ENCODE results near the gene FAU.

FAU gene

DNA sequence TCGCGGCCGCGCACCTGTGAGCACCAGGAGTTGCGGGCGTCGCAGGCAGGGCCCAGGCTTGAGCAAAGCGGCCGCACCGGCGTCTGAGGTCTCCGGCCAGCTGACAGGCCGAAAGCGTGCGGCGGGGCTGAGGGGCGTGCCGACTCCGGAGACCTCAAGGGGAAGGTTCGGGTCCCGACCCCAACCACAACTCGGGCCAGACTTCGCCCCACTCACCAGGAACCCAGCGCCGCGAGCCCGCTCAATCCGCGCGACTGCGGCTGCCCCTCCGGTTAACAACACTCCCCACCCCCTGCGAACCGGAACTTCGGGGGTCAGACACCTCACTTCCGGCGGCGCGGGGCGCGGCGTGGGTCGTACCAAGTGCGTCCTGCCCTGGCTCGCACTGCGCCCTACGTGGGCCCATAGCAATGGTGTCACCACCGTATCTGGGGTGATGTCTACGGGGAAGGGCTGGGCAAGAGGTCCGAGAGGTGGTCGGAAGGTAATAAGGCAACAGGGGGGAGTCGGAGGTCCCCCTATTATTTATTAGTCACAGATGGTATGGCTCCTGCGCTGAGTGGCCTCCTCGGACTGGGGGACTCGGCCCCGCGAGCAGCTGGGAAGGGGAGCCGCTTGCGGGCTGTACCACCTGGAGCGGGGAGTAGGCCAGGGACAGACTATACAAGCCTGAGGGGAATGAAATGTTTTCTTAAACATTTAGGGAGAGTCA lies 12.5 kb upstream of the FAU start, which contains the start of gene SYVN1:
TSS of gene SYVN1 (minus strand) at position 280 of the 712 bp plus-strand sequence. CDS start 918 bp downstream, outside the sequence.
- peaks cover 2% of the 10 kb centered on the region for H3K4me1 ChIP-seq (ENCODE audit: control insufficient read depth, low read depth, low read length)
- no peak within 1 kb of the TSS for H4K5ac ChIP-seq (ENCODE audit: low read length)
- peak within 1 kb of the TSS; percentile 83 for H3K4me3 ChIP-seq (ENCODE audit: low read length)
- H3K18ac ChIP-seq (ENCODE audit: low read length), result peak within 1 kb of the TSS; percentile 19
- H3K36me3 ChIP-seq (ENCODE audit: control insufficient read depth, insufficient read depth, low read length), result peaks cover 2% of the 10 kb centered on the region
- H3K79me1 ChIP-seq (ENCODE audit: low read length), result peaks cover 16% of the 10 kb centered on the region
- H2BK120ac ChIP-seq (ENCODE audit: low read depth, low read length), result no peak within 1 kb of the TSS
- no peaks in the 10 kb centered on the region for H3K27me3 ChIP-seq (ENCODE audit: insufficient read depth, low read length, poor library complexity)
- H4K8ac ChIP-seq (ENCODE audit: low read depth, low read length), result no peak within 1 kb of the TSS
- peak within 1 kb of the TSS; percentile 10 for H3K27ac ChIP-seq (ENCODE audit: low read depth, low read length)
- no peak within 1 kb of the TSS for H2AK5ac ChIP-seq (ENCODE audit: low read length)
- WGBS (ENCODE audit: extremely low coverage, insufficient coverage, low lambda C conversion rate), result no CpG with 5 or more reads among the region's 60 CpGs
- peak within 1 kb of the TSS; percentile 91 for H3K56ac ChIP-seq (ENCODE audit: low read length)
- H3K23ac ChIP-seq (ENCODE audit: low read length), result peak within 1 kb of the TSS; percentile 1
- H3K79me2 ChIP-seq (ENCODE audit: control insufficient read depth, insufficient read depth, low read length), result peaks cover 13% of the 10 kb centered on the region
- no peak within 1 kb of the TSS for H2BK15ac ChIP-seq (replicated peaks; ENCODE audit: low read depth)
- peak within 1 kb of the TSS; percentile 87 for H3K9ac ChIP-seq (ENCODE audit: low read length)
- no peak within 1 kb of the TSS for H3K4ac ChIP-seq (ENCODE audit: low read depth, low read length)
- H2BK5ac ChIP-seq (ENCODE audit: low read length), result peak within 1 kb of the TSS; percentile 80
- DNase-seq, result peak; percentile 91
- H3K4me2 ChIP-seq (ENCODE audit: low read length), result peak within 1 kb of the TSS; percentile 84

- Histone ChIP-seq H3K79me2 (ENCODE audit: control insufficient read depth, insufficient read depth, low read length) (peaks cover 13% of the 10 kb centered on the region), H3K27me3 (ENCODE audit: insufficient read depth, low read length, poor library complexity) (no peaks in the 10 kb centered on the region), H3K4me3 (ENCODE audit: low read length) (peak overlapping the region; percentile 83), H3K79me1 (ENCODE audit: low read length) (peaks cover 16% of the 10 kb centered on the region), H3K36me3 (ENCODE audit: control insufficient read depth, insufficient read depth, low read length) (peaks cover 2% of the 10 kb centered on the region), H3K27ac (ENCODE audit: low read depth, low read length) (no peak overlapping the region), H4K8ac (ENCODE audit: low read depth, low read length) (no peak overlapping the region), H3K23ac (ENCODE audit: low read length) (peak overlapping the region; percentile 1), H2BK120ac (ENCODE audit: low read depth, low read length) (no peak overlapping the region), H2BK15ac (replicated peaks; ENCODE audit: low read depth) (no peak overlapping the region), H3K4me1 (ENCODE audit: control insufficient read depth, low read depth, low read length) (peaks cover 2% of the 10 kb centered on the region), H3K4me2 (ENCODE audit: low read length) (peak overlapping the region; percentile 84), H3K56ac (ENCODE audit: low read length) (peak overlapping the region; percentile 91), H3K18ac (ENCODE audit: low read length) (no peak overlapping the region), H3K4ac (ENCODE audit: low read depth, low read length) (no peak overlapping the region), H4K5ac (ENCODE audit: low read length) (no peak overlapping the region), H2AK5ac (ENCODE audit: low read length) (no peak overlapping the region), H2BK5ac (ENCODE audit: low read length) (no peak overlapping the region), H3K9ac (ENCODE audit: low read length) (peak overlapping the region; percentile 87)
- no peak for DNase-seq
- WGBS (ENCODE audit: extremely low coverage, insufficient coverage, low lambda C conversion rate), result no CpG with 5 or more reads among the region's 20 CpGs
These were observed 11.8 kb upstream of the FAU start for GRCh38 chr11:65133724-65134123.

DNA sequence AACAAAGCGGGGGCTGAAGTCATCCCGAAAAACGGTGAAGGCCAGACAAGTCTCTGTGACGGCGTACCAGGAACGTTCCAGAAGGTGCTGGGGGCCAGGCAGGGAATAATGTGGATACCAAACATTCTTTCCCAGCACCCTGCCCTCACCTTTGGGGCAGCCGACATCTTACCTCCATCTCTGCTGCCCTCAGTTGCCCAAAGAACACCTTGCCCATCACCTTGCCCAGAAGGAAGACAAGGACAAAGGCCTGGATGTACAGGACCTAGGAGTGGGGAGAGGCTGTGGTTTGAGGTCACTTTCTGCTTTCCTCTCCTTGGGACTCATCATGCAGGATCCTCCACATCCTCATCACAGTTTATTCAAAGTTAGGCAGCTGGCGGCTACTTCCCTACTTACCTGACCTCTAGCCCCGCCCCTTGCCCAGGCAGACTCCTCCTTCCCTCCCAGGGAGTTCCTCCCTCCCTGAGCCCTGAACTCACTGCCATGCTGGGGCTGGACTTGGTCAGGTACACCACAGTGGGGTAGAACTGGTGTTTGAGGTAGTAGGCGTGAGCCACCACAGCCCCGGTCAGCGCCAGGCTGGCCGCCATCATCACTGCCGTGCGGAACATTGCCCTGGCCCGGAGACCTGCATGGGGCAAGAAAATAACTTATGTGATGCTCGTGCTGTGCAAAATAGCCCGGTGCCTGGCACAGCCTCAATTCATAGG lies 11.2 kb upstream of the FAU start:
- H2BK5ac ChIP-seq (ENCODE audit: low read length), result no peak overlapping the region
- no peak overlapping the region for H2BK120ac ChIP-seq (ENCODE audit: low read depth, low read length)
- H2AK5ac ChIP-seq (ENCODE audit: low read length), result peak overlapping the region; percentile 78
- H3K4me1 ChIP-seq (ENCODE audit: control insufficient read depth, low read depth, low read length), result peaks cover 2% of the 10 kb centered on the region
- H3K4me3 ChIP-seq (ENCODE audit: low read length), result peak overlapping the region; percentile 83
- H3K4ac ChIP-seq (ENCODE audit: low read depth, low read length), result no peak overlapping the region
- H3K79me2 ChIP-seq (ENCODE audit: control insufficient read depth, insufficient read depth, low read length), result peaks cover 13% of the 10 kb centered on the region
- no peak overlapping the region for H4K5ac ChIP-seq (ENCODE audit: low read length)
- peaks cover 16% of the 10 kb centered on the region for H3K79me1 ChIP-seq (ENCODE audit: low read length)
- no peak overlapping the region for H3K27ac ChIP-seq (ENCODE audit: low read depth, low read length)
- H3K9ac ChIP-seq (ENCODE audit: low read length), result peak overlapping the region; percentile 87
- no peak overlapping the region for H4K8ac ChIP-seq (ENCODE audit: low read depth, low read length)
- WGBS (ENCODE audit: extremely low coverage, insufficient coverage, low lambda C conversion rate), result no CpG with 5 or more reads among the region's 18 CpGs
- H3K4me2 ChIP-seq (ENCODE audit: low read length), result peak overlapping the region; percentile 84
- peak; percentile 77 for DNase-seq
- no peaks in the 10 kb centered on the region for H3K27me3 ChIP-seq (ENCODE audit: insufficient read depth, low read length, poor library complexity)
- no peak overlapping the region for H2BK15ac ChIP-seq (replicated peaks; ENCODE audit: low read depth)
- no peak overlapping the region for H3K23ac ChIP-seq (ENCODE audit: low read length)
- H3K36me3 ChIP-seq (ENCODE audit: control insufficient read depth, insufficient read depth, low read length), result peaks cover 2% of the 10 kb centered on the region
- peak overlapping the region; percentile 91 for H3K56ac ChIP-seq (ENCODE audit: low read length)
- no peak overlapping the region for H3K18ac ChIP-seq (ENCODE audit: low read length)

DNA sequence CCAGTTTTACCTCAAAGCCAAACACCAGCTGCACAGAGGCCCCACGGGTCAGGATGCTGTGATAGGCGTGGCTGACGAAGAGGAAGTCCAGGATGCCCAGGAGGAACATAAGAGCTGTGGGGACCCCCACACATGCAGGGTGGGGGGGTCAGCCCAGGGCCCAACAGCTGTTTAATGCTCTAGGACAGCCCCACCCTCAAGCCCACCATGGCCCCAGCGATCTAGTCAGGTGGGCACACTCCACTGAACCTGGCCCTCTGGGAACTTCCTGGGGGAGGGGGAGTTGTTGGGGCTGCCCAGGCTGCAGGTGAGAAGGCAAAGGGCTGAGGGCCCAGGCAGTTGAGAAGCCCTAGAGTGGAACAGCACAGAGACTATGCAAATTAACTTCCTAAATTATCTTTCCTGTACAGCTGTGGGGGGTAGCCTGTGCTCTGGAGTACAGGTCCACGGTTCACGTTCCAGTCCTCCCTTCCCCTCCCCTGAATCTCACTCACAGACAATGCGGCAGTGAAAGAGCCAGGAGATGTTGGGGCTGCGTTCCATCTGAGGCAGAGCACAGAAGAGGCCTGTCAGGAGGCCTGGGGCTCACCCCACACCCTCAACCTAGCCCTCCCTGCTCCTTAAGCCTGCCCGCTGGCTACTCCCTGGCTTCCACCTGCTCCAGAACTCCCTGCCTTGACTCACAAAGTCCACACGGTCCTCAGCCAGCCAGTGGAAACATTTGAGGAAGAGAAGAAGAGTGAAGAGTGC lies 10.5 kb upstream of the FAU start:
- no peak overlapping the region for H4K8ac ChIP-seq (ENCODE audit: low read depth, low read length)

GRCh38 chr11:65131895-65132237 lies 9.9 kb upstream of the FAU start:
- Histone ChIP-seq H3K23ac (ENCODE audit: low read length) (no peak overlapping the region), H3K79me2 (ENCODE audit: control insufficient read depth, insufficient read depth, low read length) (peaks cover 13% of the 10 kb centered on the region), H3K4ac (ENCODE audit: low read depth, low read length) (no peak overlapping the region), H2BK120ac (ENCODE audit: low read depth, low read length) (no peak overlapping the region), H4K5ac (ENCODE audit: low read length) (no peak overlapping the region), H2AK5ac (ENCODE audit: low read length) (no peak overlapping the region), H3K4me2 (ENCODE audit: low read length) (no peak overlapping the region), H3K9ac (ENCODE audit: low read length) (no peak overlapping the region), H3K27me3 (ENCODE audit: insufficient read depth, low read length, poor library complexity) (no peaks in the 10 kb centered on the region), H3K4me1 (ENCODE audit: control insufficient read depth, low read depth, low read length) (peaks cover 2% of the 10 kb centered on the region), H4K8ac (ENCODE audit: low read depth, low read length) (no peak overlapping the region), H2BK15ac (replicated peaks; ENCODE audit: low read depth) (no peak overlapping the region), H3K27ac (ENCODE audit: low read depth, low read length) (no peak overlapping the region), H3K18ac (ENCODE audit: low read length) (no peak overlapping the region), H3K36me3 (ENCODE audit: control insufficient read depth, insufficient read depth, low read length) (peaks cover 2% of the 10 kb centered on the region), H2BK5ac (ENCODE audit: low read length) (no peak overlapping the region), H3K56ac (ENCODE audit: low read length) (no peak overlapping the region), H3K4me3 (ENCODE audit: low read length) (no peak overlapping the region), H3K79me1 (ENCODE audit: low read length) (peaks cover 16% of the 10 kb centered on the region)
- WGBS (ENCODE audit: extremely low coverage, insufficient coverage, low lambda C conversion rate), result no CpG with 5 or more reads among the region's 6 CpGs
- DNase-seq, result no peak

More for the DNA sequence above, 10.5 kb upstream of the FAU start:
- Histone ChIP-seq H3K4me3 (ENCODE audit: low read length) (no peak overlapping the region), H3K79me2 (ENCODE audit: control insufficient read depth, insufficient read depth, low read length) (peaks cover 13% of the 10 kb centered on the region), H3K9ac (ENCODE audit: low read length) (no peak overlapping the region), H3K4ac (ENCODE audit: low read depth, low read length) (no peak overlapping the region), H3K18ac (ENCODE audit: low read length) (no peak overlapping the region), H3K56ac (ENCODE audit: low read length) (no peak overlapping the region), H3K4me1 (ENCODE audit: control insufficient read depth, low read depth, low read length) (peaks cover 2% of the 10 kb centered on the region), H2BK5ac (ENCODE audit: low read length) (no peak overlapping the region), H3K79me1 (ENCODE audit: low read length) (peaks cover 16% of the 10 kb centered on the region), H4K5ac (ENCODE audit: low read length) (no peak overlapping the region), H2BK120ac (ENCODE audit: low read depth, low read length) (no peak overlapping the region), H3K36me3 (ENCODE audit: control insufficient read depth, insufficient read depth, low read length) (peaks cover 2% of the 10 kb centered on the region), H3K23ac (ENCODE audit: low read length) (no peak overlapping the region), H3K4me2 (ENCODE audit: low read length) (no peak overlapping the region), H3K27me3 (ENCODE audit: insufficient read depth, low read length, poor library complexity) (no peaks in the 10 kb centered on the region), H3K27ac (ENCODE audit: low read depth, low read length) (no peak overlapping the region), H2AK5ac (ENCODE audit: low read length) (no peak overlapping the region), H2BK15ac (replicated peaks; ENCODE audit: low read depth) (no peak overlapping the region)
- no peak for DNase-seq
- WGBS (ENCODE audit: extremely low coverage, insufficient coverage, low lambda C conversion rate), result no CpG with 5 or more reads among the region's 10 CpGs

Measured in mesendoderm (in vitro differentiated cells).